ENCODE data around the gene DCLRE1C.

GRCh38 chr10:14918964-14919363 lies 34.9 kb downstream of the DCLRE1C start:
- TF ChIP-seq CTCF (IDR thresholded peaks at IDR 0.05): no peak
- TF ChIP-seq EZH2 (IDR thresholded peaks at IDR 0.05; ENCODE audit: borderline replicate concordance, insufficient read depth, low read depth, low read length, poor library complexity, severe bottlenecking): no peak

Data from B cell (primary cell).